DMS153 treated with DMSO at 0.1 percent for 48 hours (cell line): Measurements from ENCODE around the gene RAB11FIP4.

Source experiments
- DNase-seq: peaks from one replicate; lab custom pipeline; 2025; ENCODE audit not compliant: unreplicated experiment; lab: John Stamatoyannopoulos, UW

Gene RAB11FIP4

GRCh38 chr17:31480904-31481782 lies 89.7 kb downstream of the RAB11FIP4 start:
- DNase-seq, result no peak

DNA sequence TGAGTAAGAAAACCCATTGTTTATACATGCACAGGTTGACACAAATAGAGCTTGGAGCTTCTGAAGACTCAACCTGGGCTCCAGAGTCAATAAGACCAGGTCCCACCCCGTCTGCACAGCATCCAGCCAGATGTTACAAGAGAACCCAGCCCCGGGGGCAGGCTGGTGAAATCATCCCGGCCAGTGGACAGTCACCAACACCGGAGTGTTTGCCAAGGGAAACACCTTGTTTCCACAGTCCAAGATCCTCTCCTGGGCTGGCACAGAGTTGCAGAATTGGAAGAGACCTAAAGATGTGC lies 90.3 kb downstream of the RAB11FIP4 start:
- no peak for DNase-seq

DNA sequence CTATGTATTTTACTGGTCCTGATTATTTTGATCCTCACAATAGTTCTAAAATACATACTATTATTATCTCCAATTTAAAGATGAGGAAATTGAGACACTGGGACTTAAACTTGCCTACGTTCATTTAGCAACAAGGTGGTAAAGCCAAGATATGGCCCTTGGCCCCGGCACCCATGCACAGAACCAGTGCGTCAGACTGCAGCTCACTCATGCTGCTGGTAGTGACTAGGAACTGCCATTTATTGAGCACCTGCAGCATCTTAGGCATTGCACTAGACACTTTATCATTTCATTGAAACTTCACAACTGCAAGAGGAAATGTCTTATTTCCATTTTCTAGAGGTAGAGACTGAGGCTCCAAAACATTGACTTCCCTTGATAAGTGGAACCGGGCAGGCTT lies 93.3 kb downstream of the RAB11FIP4 start:
- no peak for DNase-seq

DNA sequence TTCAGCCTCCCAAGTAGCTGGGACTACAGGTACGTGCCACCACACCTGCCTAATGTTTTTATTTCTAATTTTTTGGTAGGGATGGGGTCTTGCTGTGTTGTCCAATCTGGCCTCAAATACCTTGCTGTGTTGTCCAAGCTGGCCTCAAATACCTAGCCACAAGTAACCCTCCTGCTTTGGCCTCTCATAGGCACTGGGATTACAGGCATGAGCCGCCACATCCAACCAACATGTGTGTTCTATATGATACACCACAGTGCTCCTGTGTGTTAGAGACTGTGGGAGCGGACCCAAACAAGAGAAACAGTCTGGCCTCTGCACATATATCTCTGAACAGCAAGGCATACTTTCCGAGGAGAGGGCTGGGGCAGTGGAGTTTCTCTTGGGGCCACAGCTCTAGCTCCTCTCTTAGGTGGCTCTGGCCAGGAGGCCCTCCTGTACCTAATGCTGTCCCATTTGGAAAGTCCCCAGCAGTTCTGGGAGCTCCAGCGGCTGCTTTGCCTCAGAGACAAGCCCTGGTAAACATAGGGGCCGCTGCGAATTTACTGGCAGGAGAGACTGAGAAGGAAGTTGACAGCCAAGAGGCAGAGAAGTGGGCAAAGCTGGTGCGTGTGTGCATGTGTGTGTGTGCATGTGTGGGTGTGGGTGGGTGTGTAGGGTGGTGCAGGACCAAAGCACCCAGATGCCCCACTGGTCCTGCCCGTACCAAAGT lies 95.0 kb downstream of the RAB11FIP4 start:
- DNase-seq, result no peak

DNA sequence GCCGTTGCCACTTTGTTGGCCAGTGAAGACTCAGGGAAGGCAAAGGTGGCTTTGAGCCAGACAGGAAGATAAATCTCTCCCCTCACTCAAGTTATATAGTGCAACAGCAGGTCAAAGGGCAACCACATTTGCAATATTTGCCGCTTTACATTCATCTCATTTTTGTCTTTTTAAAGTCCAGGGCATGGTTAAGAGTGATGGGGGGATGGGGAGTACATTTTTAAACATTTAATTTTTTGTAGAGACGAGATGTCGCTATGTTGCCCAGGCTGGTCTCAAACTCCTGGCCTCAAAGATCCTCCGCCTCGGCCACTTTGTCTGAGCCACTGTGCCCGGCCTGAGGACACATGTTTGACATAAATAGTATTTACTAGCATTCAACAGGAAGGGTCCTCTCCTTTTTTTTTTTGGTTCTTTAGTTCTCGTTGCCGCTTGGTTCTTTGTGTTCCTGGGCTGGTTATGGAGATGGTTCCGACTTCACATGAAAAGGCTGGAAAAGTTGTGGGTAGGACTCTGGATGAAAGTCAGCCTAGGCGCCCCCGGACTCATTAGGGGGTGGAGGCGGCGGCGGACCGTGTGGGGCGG lies 95.7 kb downstream of the RAB11FIP4 start:
- no peak for DNase-seq

DNA sequence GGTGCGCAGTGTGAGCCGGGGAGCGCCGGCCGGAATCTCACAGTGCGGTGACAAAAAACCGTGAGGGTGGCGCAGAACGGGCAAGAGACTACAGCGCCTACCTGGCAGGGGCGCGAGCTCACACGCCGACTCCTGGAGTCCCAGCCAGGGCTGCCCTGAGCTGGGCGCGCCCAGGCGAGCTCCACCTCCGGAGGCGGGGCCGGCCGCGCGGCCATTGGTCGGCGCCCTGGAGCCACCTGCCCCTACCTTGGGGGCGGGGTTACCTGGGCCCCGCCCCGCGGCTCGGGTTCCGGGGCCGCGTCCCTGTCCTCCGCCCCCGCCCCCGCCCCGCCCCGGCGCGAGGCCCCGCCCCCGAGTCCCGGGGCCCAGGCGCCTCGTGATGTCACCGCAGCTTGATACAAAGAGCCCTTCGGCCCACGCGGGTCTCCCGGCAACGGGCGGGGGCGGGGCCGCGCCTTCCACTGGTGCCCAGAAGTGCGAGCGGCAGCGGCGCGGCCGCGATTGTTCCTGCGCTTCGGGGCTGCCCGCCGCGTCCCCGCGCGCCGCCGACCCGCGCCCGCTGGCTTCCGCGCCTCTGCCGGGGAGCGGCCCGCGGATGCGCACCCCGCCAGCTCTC lies 96.3 kb downstream of the RAB11FIP4 start:
- DNase-seq, result peak; percentile 19

GRCh38 chr17:31488264-31488981 lies 96.9 kb downstream of the RAB11FIP4 start:
- no peak for DNase-seq

GRCh38 chr17:31488982-31489294 lies 97.5 kb downstream of the RAB11FIP4 start:
- DNase-seq, result no peak

GRCh38 chr17:31489295-31490018 lies 98.0 kb downstream of the RAB11FIP4 start:
- DNase-seq, result no peak

- DNase-seq, result no peak
Measured at GRCh38 chr17:31490019-31490650, 98.7 kb downstream of the RAB11FIP4 start.

- no peak for DNase-seq
Measured at GRCh38 chr17:31490671-31491375, 99.3 kb downstream of the RAB11FIP4 start.

DNA sequence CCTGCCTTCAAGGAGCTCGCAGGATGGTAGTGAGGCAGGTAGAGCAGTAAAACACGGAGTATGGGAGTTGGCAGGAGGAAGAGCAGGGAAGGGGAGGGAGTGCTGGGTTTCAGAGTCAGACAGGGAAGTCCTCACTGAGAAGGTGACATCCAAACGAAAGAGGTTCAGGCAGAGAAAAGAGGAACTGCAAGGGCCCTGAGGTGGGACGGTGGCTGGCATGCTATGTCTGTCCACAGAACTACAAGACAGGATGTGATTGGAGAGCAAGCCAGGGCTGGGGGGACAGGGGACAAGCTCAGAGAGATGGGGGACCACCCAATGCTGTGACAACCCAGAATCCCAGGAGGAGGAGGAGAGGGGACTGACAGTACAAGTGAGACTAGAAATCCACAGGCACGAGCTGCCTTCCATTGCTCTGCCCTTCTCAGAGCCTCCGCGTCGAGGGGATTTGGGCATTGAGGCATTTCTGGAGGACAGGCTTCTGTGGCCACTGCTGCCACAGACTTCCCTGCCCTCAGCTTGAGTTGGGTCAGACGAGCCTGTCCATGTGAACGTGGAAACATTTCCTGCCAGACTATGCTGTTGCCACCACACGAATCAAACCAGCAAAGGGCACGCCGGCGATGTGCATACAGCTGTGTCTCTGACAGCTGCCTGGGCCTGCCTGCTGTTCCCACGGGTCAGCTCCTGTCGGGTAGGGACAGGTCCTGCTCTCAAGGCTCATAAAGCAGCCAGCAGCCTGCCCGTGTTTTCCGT lies 100.1 kb downstream of the RAB11FIP4 start:
- DNase-seq, result no peak

DNA sequence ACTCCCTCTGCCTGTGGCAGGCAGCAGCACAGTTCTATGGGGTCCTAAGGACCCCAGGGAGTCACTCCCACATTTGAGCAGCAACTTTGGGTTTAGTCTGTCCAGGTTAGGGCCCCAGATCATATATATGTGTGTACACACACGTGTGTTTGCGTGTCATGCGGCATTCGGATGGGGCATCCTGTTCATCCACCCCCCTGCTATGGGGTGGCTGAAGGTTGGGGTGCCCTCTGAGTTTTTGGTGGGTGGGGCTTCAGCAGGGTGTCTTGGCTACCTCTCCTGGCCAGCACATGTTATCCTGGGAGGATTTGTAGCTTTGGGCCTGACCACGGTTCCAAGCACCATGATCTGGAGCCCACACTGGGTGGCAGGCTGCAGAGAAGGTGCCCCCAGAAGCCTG lies 100.7 kb downstream of the RAB11FIP4 start:
- DNase-seq, result no peak

- no peak for DNase-seq
Measured at GRCh38 chr17:31492880-31493655, 101.6 kb downstream of the RAB11FIP4 start.

- DNase-seq, result no peak
Measured at GRCh38 chr17:31493656-31494155, 102.2 kb downstream of the RAB11FIP4 start.

- DNase-seq, result no peak
Measured at GRCh38 chr17:31494259-31495021, 103.0 kb downstream of the RAB11FIP4 start.
